Activated effector memory CD4-positive, alpha-beta T cell treated with anti-CD3 and anti-CD28 coated beads, Interleukin-2, amount 50 U/mL, for 16 hours (primary cell): ENCODE measurements around the gene CDKN1C.

Experiments used
- DNase-seq: peaks from one replicate; pipeline ENCODE4 v3.0.0-alpha.2; 2020

CDKN1C gene

GRCh38 chr11:2867722-2868505, 17.7 kb downstream of the CDKN1C start:
- DNase-seq = no peak

GRCh38 chr11:2867142-2867541, 18.4 kb downstream of the CDKN1C start:
- no peak for DNase-seq

GRCh38 chr11:2865922-2866577, 19.5 kb downstream of the CDKN1C start:
- DNase-seq = no peak

- no peak for DNase-seq
These were observed 20.7 kb downstream of the CDKN1C start for GRCh38 chr11:2864901-2865300.

GRCh38 chr11:2863276-2863618, 22.3 kb downstream of the CDKN1C start:
- DNase-seq = no peak

DNA sequence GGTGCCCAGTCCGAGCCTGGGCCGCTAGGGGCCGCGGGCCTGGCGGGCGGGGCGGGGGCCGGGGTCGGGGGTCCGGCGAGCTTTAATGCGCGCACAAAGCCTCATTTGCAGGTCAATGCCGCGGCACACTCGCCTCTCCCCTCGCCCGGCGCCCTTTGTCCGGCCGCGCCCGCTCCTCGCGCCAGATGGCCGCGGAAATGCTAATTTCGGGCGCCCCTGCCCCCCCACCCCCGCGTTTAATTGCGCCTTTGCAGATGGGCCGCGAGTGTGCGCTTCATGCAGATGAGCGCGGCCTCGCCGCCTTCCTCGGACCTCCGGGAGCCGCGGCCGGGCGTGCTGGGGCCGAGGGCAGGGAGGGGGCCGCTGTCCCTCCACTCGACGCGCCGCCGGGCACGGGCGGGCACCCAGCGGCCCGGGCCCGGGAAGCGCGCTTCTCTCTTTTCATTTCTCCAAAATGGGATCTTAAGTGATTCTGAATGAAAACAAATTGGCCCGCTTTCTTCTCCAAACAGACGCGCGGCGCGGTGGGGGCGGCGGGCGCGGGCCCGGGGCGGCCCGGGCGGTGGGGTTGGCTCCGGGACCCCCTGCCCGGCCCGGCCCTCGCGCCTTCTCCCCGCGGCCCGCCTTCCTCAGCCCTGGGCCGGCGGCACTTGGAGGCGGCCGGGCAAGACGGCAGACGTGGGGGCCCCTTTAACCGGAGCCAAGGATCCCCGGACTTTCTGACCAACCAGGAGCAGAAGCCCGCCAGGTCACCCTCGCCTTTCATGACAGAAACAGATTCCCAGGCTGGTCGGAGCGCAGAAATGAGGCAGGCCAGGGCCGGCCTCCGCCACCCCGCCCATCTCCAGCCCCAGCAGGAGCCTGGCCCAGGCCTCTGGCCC, 22.9 kb downstream of the CDKN1C start:
- no peak for DNase-seq

DNA sequence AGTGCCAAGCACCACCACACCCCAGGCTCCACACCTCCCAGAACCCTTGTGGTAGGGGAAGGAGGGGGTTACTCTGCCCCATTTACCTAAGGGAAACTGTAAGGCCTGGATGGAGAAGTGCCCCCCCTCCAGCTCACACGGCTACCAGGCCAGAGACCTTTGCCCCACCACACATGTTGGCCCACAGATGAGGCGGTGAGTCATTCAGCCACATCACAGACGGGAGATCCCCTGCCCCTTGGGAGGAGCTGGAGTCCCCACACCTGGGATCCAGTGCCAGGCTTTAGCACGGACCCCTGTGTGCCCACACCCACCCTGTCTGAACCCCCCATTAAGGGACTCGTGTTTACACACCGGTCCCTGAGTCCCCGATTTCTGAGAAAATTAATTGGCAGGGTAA, 24.9 kb downstream of the CDKN1C start:
- DNase-seq = no peak

- no peak for DNase-seq
These were observed 25.9 kb downstream of the CDKN1C start for GRCh38 chr11:2859699-2860037.

GRCh38 chr11:2858995-2859698, 26.4 kb downstream of the CDKN1C start:
- no peak for DNase-seq

GRCh38 chr11:2857918-2858317, 27.7 kb downstream of the CDKN1C start:
- DNase-seq = no peak

DNA sequence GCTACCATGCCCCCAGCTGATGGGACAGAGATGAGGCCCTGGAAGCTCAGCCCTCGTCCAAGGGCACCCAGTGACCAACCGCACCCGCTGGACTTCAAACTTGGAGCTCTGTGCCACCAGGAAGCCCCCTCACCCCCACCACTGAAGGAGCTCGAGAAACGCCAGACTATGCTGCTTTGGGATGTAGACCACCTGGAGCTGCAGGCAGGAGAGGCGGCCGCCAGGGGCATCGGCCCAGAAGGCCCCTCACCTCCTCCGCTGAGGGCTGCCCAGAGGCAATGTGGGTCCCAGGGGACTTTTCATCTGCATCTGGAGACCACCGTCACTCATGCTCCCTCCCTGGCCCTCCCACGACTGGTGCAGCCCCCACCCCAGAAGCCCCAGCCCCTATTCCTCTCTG, 28.3 kb downstream of the CDKN1C start:
- DNase-seq = no peak

DNA sequence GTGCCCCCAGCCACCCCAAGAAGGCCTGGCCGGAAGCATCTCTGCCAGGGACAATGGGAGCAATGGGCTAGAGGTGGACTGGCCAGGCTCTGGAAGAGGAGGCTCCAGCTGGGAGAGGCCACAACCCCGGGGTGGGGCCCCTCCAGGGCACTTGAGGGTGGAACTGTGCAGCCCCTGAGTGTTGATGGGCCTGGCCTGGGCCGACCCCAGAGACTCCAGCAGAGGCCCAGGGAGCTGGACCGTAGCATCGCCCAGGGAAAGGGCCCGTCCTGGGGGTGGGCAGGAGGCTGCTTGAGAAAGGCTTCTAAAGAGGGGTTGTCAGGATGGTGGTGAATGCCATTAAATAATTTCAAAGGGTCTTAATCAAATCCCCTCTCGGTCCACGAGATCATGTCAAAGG, 30.4 kb downstream of the CDKN1C start:
- DNase-seq = no peak

DNA sequence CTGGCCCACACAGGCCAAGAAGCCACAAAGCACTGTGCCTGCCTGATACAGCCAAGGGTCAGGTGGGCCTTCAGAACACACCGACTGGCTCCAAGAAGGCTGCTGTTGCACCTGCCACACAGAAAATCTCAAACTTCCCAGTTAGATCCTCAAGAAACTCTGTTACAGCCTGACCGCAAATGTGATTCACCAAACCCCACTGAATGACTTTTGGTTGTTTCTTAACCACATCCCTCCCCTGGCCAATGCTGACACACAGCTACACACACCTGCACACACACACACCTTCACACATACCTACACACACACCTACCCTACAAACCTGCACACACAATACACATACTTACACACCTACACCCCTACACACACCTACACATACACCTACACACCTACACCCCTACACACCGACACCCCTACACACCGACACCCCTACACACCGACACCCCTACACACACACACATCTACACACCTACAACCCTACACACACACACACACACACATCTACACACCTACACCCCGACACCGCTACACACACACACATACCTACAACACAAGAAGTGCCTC, 31.5 kb downstream of the CDKN1C start:
- no peak for DNase-seq

DNA sequence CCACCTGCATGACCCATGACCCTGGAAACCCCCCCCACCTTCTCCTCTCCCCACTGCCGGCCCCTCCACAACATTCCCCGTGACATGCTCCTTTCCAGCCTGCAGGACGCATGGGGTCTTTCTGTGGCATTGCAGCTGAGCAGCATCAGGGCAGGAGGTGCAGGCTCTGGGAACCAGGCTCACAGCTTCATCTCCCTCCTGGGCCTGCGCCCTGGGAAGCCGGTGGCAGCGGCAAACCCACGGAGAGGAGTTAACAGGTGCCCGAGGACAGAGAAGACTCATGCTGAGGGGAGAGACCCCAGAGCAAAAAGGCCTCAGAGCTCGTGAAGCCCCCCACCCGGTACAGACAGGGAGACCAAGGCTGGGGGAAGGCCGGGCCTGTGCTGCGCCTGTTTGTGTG, 32.2 kb downstream of the CDKN1C start:
- DNase-seq = no peak

- DNase-seq = no peak
These were observed 35.4 kb downstream of the CDKN1C start for GRCh38 chr11:2849994-2850770.

GRCh38 chr11:2848497-2848896, 37.1 kb downstream of the CDKN1C start:
- no peak for DNase-seq

DNA sequence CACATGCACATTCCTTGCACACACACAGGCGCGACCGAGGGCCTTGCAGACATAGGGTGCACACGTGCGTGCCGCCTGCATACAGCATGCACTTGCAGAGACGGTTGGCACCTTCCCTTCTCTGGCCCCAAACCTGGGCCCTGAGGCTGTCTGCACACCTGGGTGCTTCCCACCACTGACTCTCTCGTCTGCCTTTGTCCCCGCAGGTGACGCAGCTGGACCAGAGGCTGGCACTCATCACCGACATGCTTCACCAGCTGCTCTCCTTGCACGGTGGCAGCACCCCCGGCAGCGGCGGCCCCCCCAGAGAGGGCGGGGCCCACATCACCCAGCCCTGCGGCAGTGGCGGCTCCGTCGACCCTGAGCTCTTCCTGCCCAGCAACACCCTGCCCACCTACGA, 38.0 kb downstream of the CDKN1C start:
- DNase-seq = no peak

DNA sequence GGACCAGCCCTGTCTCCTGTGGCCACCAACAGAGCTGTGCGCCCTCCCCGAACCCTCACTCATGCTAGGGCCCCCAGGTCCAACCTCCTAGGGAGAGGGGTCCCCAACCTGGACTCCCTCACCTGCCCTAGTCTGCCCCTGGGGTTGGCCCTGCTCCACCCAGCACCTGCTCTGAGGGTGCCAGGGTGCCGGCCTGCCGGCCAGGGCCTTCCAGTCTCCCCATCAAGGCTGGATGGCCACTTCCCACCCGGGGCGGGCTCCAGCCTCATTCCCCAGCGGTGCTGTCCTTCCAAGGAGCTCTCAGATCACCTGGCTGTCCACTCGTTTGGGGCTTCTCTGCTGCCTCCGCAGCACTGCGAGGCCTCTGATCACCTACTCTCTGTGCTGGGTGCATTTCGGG, 39.1 kb downstream of the CDKN1C start:
- DNase-seq = no peak

GRCh38 chr11:2846056-2846455, 39.5 kb downstream of the CDKN1C start:
- no peak for DNase-seq

- no peak for DNase-seq
These were observed 40.6 kb downstream of the CDKN1C start for GRCh38 chr11:2844996-2845395.

- no peak for DNase-seq
These were observed 41.3 kb downstream of the CDKN1C start for GRCh38 chr11:2844116-2844842.
